Activated CD4-positive, alpha-beta T cell treated with anti-CD3 and anti-CD28 coated beads for 4 hours (primary cell): ENCODE measurements around the gene CD9.
A peak's percentile ranks its signal among the peaks of the same experiment; 100 is the strongest.

Experiments used
- DNase-seq, 2 donors: peaks; one replicate each; pipeline ENCODE4 v3.0.0-alpha.2; 2020

CD9 gene

DNA sequence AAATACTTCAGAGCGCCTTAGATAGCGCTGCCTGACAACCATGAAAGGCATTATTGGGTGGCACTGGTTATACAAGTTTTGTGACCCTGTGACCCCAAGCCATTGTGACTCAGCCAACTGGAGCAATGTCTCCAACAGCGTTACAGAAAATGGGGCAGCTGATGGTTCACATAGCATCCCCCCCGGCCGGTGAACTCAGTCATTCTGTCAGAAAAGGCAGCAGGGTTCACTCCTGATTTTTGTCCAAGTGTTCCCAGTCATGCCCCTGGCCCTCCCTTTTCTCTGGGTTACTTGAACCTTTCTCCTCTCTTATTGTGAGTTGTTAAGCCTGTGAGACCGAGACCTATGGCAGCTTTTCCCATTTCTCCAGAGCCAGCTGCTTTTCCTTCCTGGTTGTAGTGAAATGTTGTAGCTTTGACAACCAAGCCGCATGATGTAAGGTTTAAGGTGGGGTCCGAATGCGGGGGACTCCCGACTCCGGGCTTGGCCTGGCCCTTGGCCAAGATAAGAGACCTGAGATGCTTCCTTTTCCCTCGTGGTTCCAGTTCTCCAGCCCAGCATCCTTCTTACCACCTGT is 22.0 kb downstream of the CD9 start:
- no peak for DNase-seq

GRCh38 chr12:6223545-6223944 is 23.3 kb downstream of the CD9 start:
- DNase-seq: no peak

DNA sequence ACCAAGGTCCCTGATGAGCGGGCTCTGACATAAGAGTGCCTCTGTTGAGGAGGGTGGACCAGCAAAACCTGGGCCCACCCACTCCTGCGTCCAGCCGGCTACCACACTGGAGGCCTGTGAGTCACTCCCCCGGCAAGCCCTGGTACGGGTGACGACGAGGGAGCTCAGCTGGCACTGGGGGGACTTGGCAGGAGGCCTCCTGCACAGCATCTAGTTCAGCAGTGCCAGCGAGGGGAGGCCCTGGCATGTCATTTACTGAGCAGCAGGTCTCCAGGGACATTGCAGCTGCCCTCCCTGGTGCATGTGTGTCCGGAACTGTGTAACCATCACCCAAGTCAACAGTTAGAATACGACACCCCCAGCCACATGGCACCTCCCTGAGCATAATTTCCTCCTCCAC is 24.4 kb downstream of the CD9 start:
- no peak for DNase-seq

DNA sequence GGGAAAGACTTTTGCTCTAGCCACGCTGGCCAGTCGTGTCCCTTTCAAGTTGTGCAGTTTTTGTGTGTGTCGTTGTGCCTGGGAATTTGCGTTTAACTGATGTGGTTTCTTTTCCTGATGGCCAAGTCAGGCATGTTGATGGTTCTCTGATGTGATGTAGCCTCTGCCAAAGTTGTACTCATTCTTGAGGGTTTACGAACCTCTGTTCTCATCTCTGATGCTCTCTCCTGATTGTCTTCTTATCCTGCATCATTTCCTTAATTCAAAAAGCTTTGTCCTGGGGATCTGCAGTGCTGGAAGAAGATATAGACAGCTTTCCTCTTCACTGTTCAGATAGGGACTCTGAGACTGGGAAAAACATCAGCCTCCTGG is 25.4 kb downstream of the CD9 start:
- no peak for DNase-seq

DNA sequence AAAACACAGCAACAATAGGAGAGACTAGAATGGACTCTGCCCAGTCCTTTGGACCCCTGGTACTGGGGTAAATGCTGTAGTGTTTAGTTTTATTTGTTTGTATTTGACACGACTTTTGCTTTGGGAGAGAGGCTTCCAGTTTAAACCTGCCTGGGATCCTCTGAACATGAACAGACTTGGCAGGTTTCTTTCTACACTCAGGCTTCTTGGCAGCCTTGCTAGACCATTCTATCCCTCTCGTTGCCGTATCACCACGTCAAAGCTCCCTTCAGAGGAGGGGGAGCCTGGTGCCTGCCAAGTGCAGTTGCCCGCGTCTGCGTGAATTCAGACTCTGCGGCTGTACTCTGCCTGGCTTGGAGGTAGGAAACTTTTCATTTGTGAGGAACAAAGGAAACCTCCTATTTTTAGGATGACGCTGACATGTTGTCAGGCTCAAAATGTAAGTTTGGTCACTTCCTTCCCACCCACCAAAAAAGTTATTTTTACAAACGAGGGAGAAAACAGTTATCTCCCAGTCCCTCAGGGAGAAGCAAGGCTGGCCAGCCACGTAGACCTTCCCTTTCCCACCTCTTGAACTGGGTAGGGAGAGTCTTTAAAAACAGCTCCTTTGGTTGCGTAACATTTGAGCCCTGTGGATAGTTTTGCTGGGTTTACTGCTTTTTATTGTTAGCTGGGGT is 25.9 kb downstream of the CD9 start:
- no peak for DNase-seq

DNA sequence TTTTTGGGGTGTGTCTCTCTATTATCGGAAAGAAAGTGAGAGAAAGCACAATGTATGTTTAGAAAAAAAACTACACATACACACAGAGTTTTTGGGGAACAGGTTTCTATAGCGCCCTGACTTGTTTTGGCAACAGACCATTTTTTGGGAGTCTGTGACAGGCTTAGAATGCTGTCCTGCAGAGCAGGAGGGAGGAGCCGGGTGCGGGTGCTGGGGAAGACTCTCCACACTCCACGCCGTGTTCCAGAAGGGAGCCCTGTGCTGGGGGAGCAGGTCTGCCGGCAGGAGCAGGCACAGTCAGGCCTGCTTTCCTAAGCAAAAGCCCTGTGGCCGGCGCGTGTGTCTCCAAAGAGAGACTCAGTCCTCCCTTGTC is 26.5 kb downstream of the CD9 start:
- no peak for DNase-seq

- DNase-seq: no peak
Measured at GRCh38 chr12:6228535-6229223, 28.5 kb downstream of the CD9 start.

DNA sequence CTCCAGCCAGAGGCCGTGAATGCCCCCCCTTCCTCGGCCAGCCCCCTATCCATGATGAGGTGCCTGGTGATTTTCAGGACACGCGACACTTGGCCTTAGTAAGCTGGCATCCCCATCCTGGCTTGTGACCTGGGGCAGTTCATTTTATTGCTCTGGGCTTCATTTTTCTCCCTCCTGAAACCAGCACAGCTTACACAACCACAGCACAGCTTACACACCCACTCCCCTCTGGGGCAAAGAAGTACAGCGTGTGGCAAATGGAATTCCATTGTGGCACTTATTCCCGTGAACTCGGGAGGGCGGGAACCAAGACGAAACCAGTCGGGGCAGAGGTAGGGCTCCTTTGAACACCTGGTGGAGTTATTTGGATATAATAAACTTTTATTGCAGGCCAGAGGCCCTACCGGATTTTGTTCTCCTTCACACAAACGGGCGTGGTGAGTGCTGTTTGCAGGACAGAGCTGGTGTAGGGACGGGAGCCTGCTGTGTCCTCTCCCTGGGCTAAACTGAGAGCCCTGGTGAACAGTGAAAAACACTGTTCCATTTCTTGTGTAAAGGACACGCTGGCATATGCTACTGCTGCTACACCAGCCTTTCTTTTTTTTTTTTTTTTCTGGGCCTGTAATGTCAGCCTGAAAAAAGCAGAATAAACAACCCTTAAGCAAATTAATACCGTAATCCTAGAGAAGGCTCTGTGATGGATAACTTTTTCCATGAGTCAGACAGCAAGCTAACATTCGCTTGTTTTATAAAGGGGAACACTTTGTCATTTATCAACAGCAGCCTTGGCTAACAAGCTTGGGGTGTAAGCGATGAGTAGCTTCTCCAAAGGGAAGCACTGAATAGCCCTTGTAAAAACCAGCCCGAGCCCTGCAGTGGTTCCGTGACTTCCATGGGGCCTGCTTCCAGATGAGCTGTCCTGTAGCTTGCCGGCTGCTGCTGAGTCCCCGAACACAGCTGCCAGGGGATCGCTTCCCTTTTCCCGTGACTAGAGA is 29.3 kb downstream of the CD9 start:
- DNase-seq: no peak

DNA sequence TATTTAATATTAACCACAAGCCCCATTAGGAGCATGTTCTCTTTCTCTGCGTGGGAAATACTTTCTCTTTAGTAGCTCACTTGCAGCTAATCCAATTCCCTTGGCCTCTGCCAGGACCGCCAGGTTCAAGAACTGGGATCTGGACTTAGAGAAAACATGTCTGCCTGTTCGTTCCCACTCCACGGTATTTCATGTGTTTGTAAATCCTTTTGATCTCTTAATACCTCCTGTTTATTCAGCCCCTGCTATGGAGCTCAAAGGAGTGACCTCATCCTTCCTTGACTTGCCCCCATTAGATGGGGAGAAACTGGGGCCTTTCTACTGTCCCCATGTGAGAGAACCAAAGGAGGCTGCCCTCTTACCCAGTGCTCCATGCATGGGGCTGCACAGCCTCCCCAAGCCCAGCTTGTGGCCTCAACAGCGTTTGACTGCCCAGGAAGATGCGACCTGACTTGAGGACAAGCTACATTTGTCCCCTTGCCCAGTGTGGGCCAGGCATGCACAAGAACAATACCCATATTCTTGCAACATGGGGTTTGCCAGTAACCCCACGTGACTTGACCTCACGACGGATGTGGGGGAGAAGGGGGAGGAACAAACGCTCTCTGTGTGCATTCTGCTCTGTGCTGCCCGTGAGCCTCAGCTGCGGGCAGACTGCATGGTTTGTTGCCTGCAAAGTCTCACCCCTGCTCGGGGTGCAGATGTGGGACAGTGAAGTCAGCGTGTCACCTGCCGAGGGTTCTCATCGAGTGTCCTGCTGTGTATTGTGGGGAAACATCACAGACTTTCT is 30.3 kb downstream of the CD9 start:
- DNase-seq: peak; percentile 41 to 54

DNA sequence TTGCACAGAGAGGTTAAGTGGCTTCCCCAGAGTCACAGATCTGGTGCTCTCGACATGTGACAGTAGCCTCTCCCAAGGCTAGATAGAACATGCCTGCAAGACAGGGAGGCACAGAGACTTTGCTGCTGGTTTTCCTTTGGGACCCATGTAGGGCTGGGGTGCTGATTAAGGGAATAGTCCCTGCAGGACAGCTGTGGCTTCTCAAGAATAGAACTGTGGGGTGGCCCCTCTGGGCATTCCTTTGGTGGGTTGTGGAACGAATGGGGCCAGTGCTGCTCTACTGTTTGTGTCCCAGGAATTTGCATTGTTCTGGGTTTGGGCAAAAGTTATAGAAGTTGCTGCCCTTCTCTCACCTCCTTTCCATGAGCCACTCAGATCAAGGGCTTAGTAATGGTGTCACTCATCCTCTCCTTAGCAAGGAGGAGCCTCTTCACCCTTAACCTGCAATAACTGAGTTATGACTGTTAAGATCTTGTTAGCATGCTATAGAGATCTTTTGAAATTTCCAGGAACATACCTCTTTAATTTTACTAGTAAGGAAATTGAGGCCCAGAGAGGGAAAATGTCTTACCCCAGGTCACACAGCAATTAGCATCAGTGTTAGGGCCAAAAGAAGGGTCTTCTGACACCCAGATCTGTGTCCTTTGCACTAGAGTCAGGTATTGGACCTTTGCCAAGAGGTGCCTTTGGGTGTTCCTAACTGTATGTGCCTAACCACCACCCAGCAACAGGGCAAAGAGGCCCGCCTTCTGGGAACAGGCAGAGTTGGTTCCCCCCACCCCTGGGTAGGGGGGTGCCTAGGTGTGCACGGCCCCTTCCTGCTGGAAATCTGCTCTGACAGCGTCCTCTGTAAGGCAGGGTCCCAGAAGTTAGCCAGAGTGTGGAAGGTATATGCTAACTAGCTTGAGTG is 31.4 kb downstream of the CD9 start:
- DNase-seq: no peak

- DNase-seq: no peak
Measured at GRCh38 chr12:6233121-6233971, 33.1 kb downstream of the CD9 start.

- no peak for DNase-seq
Measured at GRCh38 chr12:6234214-6234613, 34.0 kb downstream of the CD9 start.

GRCh38 chr12:6234906-6235305 is 34.7 kb downstream of the CD9 start:
- DNase-seq: no peak

- DNase-seq: no peak
Measured at GRCh38 chr12:6235499-6235898, 35.3 kb downstream of the CD9 start.

GRCh38 chr12:6235906-6236640 is 35.9 kb downstream of the CD9 start:
- no peak for DNase-seq

DNA sequence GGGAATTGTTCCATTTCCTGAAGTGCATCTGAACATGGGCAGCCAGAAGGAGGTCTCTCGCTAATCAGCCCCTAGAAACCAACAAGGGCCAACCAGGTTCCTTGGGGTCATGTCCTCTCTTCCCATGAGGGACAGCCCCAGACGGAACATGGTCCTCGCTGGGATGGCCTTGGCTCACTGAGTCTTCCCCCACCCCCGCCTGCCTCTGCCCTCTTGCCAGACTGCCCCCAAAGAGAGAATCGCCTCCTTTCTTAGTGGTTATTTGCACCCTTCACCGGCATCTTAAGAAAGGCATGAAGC is 36.4 kb downstream of the CD9 start:
- DNase-seq: no peak

GRCh38 chr12:6237830-6238229 is 37.6 kb downstream of the CD9 start:
- DNase-seq: no peak

- no peak for DNase-seq
Measured at GRCh38 chr12:6238875-6239274, 38.7 kb downstream of the CD9 start.

- DNase-seq: no peak
Measured at GRCh38 chr12:6241495-6241894, 41.3 kb downstream of the CD9 start.

DNA sequence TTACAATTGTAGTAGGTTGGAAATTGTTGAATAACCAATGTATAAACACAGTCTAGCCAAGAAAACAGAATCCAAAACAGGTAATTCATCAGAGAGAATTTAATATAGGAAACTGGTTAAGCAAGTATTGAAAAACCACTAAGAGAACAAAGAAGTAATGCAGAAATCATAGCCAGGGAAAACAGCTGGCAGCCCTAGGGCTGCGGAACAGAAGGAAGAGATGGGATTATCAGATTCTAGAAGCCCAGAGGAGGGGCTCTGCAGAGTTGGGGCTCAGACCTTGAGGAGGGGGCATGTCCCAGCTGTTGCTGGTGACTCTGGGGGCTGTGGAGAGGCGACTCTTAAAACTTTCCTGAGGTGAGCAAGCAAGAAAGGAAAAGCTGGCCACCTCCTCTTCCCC is 49.4 kb downstream of the CD9 start:
- DNase-seq: no peak
